Thyroid gland (tissue), 4 donors: Measurements from ENCODE around the gene SEMA4D. TPM values are rescaled to one million over a fixed set of nuclear protein-coding genes. Genes with fewer than 3 reads are reported as not detected.
A peak's percentile ranks its signal among the peaks of the same experiment; 100 is the strongest.

Experiments used
- DNase-seq, 2 donors: peaks; one replicate each; pipeline ENCODE4 v3.0.0-alpha.2; 2019
- H3K27ac ChIP-seq, 3 donors: fragments of 200-600 bp; sonication (generic); 1 replicate in 2 of 3; 2 replicates in 1 of 3; pipeline ENCODE4 v1.5.1; 2016 to 2019; ENCODE audit warnings: mild to moderate bottlenecking in 1 of 3, moderate library complexity in 1 of 3
- H3K27me3 ChIP-seq: fragments of 200-600 bp; sonication (generic); one replicate; pipeline ENCODE4 v1.5.1; 2019
- H3K36me3 ChIP-seq, 2 donors: fragments of 200-600 bp; sonication (generic); one replicate each; pipeline ENCODE4 v1.5.1; 2016 to 2019
- H3K4me1 ChIP-seq, 2 donors: fragments of 200-600 bp; sonication (generic); one replicate each; pipeline ENCODE4 v1.5.1; 2017 to 2019
- H3K4me3 ChIP-seq, 3 donors: fragments of 200-600 bp; sonication (generic); replicated peaks in 1 of 3; 1 replicate in 2 of 3; 2 replicates in 1 of 3; pipeline ENCODE4 v1.5.1; 2016; ENCODE audit warnings: mild to moderate bottlenecking in 1 of 3
- H3K9me3 ChIP-seq: fragments of 200-600 bp; sonication (generic); one replicate; pipeline ENCODE4 v1.5.1; 2017
- CTCF ChIP-seq, 6 experiments: fragments of 200-600 bp in 3 of 6; fragments of 450-650 bp in 3 of 6; sonication (generic) in 3 of 6; IDR thresholded peaks; one replicate each; pipeline ENCODE4 v1.5.1; 2016 to 2019; ENCODE audit warnings: antibody characterized with exemption in 6 of 6, mild to moderate bottlenecking in 2 of 6, inconsistent platforms in 1 of 6, moderate library complexity in 1 of 6
- POLR2A ChIP-seq, 2 donors: fragments of 450-650 bp; IDR thresholded peaks; one replicate each; pipeline ENCODE4 v1.6.1; 2017; ENCODE audit warnings: antibody characterized with exemption in 2 of 2, mild to moderate bottlenecking in 2 of 2, moderate library complexity in 1 of 2
- WGBS, 2 donors: methylation state at CpG; one replicate each; pipeline ENCODE4 v1.1.5; 2017; 5-methylcytosine and 5-hydroxymethylcytosine counted together
- intact Hi-C: fragments of 100-400 bp; cut with DNase I; formaldehyde crosslinking; loops from one replicate; pipeline ENCODE4 v1.15.1; 2023
- total RNA-seq, 4 donors: library from RNA; depleted of rRNA; stranded (reverse); fragments of >200 nt; gene quantifications; one replicate each; pipeline ENCODE4 v1.2.3, GENCODE V29; 2016

SEMA4D gene
- total RNA-seq, 4 donors from 2014 or later: 19.9 to 29.6 (median 28.9) TPM

GRCh38 chr9:89446961-89447310 is 51.0 kb downstream of the SEMA4D start:
- peaks cover 6 to 33% of the 10 kb centered on the region in 2 donors for H3K4me1 ChIP-seq
- no peak overlapping the region for H3K27ac ChIP-seq
- intact Hi-C loops: no loop called here
- no peaks in the 10 kb centered on the region for H3K27me3 ChIP-seq
- no peaks in the 10 kb centered on the region for H3K36me3 ChIP-seq
- WGBS, 2 donors: 94 to 96% methylated on average over 8 of the region's 8 CpGs
- TF ChIP-seq POLR2A (IDR thresholded peaks at IDR 0.05): no peak
- no peak for TF ChIP-seq CTCF (IDR thresholded peaks at IDR 0.05)
- no peak overlapping the region for H3K4me3 ChIP-seq
- no peaks in the 10 kb centered on the region for H3K9me3 ChIP-seq
- no peak for DNase-seq

GRCh38 chr9:89446261-89446960 is 51.5 kb downstream of the SEMA4D start:
- H3K4me1 ChIP-seq: peaks cover 10 to 39% of the 10 kb centered on the region in 2 donors
- intact Hi-C loops: no loop called here
- no peak overlapping the region for H3K27ac ChIP-seq

GRCh38 chr9:89445801-89446251 is 52.1 kb downstream of the SEMA4D start:
- peak in 1 of 2 donors; percentile 39 for DNase-seq
- TF ChIP-seq CTCF (IDR thresholded peaks at IDR 0.05): no peak
- TF ChIP-seq POLR2A (IDR thresholded peaks at IDR 0.05): no peak
- intact Hi-C loops: no loop called here
- H3K27ac ChIP-seq: no peak overlapping the region
- H3K4me3 ChIP-seq: no peak overlapping the region
- H3K27me3 ChIP-seq: no peaks in the 10 kb centered on the region
- H3K9me3 ChIP-seq: no peaks in the 10 kb centered on the region
- no peaks in the 10 kb centered on the region for H3K36me3 ChIP-seq
- peaks cover 16 to 43% of the 10 kb centered on the region in 2 donors for H3K4me1 ChIP-seq
- WGBS, 2 donors: 82 to 85% methylated on average over 8 of the region's 8 CpGs

More at GRCh38 chr9:89446261-89446960, 51.5 kb downstream of the SEMA4D start:
- Histone ChIP-seq H3K36me3 (no peaks in the 10 kb centered on the region), H3K27me3 (no peaks in the 10 kb centered on the region), H3K4me3 (no peak overlapping the region), H3K9me3 (no peaks in the 10 kb centered on the region)
- 95 to 96% methylated on average over 12 to 13 of the region's 13 CpGs for WGBS, 2 donors
- TF ChIP-seq POLR2A (IDR thresholded peaks at IDR 0.05) (no peak), CTCF (IDR thresholded peaks at IDR 0.05) (no peak)
- no peak for DNase-seq

GRCh38 chr9:89444925-89445765 is 52.8 kb downstream of the SEMA4D start:
- H3K4me3 ChIP-seq: no peak overlapping the region
- intact Hi-C loops: loop anchor here (5.0 kb wide), 1 partner anchor 58 kb away; no protein-coding TSS in a partner anchor
- TF ChIP-seq POLR2A (IDR thresholded peaks at IDR 0.05) (no peak), CTCF (IDR thresholded peaks at IDR 0.05) (no peak)
- DNase-seq: no peak
- no peaks in the 10 kb centered on the region for H3K9me3 ChIP-seq
- no peaks in the 10 kb centered on the region for H3K27me3 ChIP-seq
- H3K4me1 ChIP-seq: peaks cover 23 to 50% of the 10 kb centered on the region in 2 donors
- H3K36me3 ChIP-seq: no peaks in the 10 kb centered on the region
- H3K27ac ChIP-seq: no peak overlapping the region
- WGBS, 2 donors: 83 to 92% methylated on average over 15 to 16 of the region's 16 CpGs
